GM18511 (cell line): Measurements from ENCODE around the gene PPP4C.
A peak's percentile ranks its signal among the peaks of the same experiment; 100 is the strongest.

Experiments used
- ATAC-seq: cut with Tn5 transposase; IDR thresholded peaks from one replicate; pipeline ENCODE4 v1.9.1; 2021; ENCODE audit warnings: mild to moderate bottlenecking, moderate library complexity; ENCODE audit not compliant: unreplicated experiment

The PPP4C gene

DNA sequence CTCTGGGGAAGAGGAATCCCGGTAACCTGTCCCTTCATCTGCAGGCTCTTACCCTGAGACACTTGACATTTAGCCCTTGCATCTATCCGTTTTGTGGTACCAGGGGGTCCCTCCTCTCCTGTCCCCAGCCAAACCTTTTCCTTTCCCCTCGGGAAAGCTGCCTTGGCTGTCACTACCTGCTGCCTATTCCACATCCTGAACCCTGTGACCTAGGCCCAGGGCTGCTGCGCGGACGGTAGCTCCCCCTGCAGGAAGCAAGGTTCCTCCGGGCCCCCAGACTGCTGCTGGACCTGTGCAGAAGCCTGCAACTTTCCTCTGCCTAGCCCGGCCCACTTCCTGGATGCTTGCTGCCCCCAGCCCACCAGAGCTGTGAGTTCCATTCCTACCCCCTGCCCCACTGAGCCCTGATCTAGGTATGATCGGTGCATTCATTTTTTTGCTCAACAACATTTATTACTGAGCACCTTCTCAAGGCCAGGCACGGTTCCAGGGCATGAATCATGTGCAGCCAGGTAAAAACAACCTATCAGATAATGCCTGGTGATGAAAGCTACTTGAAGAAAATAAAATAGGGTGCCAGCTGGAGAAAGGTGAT is 20.7 kb upstream of the PPP4C start:
- no peak for ATAC-seq

- ATAC-seq, result no peak
These were observed 15.4 kb upstream of the PPP4C start for GRCh38 chr16:30060346-30060745.

GRCh38 chr16:30060836-30061554 is 14.8 kb upstream of the PPP4C start:
- no peak for ATAC-seq

DNA sequence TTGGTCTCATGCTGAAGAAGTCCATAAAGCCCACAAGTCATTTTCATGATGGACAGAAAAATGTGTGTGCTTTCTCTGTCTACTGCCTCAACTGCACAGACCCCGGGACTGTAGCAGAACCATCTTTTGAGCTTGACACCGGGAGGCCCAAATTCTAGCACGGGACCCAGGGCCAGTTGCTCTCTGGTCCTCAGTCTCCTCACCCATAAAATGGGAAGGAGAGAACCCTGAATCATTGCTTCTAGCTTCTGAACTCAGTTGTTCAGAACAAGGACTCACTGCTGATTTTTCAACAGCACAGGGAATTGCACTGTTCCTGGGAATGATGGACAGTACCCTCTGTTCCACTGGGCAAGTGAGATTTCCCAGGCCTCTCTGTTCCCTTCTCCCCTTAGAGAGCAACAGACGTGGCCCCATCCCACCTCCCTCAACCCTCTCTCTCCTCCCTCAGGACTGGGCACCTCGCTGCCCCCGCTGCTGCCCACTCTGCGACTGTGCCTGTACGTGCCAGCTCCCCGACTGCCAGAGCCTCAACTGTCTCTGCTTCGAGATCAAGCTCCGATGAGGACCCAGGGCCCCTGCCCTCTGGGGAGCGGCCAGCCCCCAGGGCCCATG is 12.4 kb upstream of the PPP4C start:
- ATAC-seq, result no peak

DNA sequence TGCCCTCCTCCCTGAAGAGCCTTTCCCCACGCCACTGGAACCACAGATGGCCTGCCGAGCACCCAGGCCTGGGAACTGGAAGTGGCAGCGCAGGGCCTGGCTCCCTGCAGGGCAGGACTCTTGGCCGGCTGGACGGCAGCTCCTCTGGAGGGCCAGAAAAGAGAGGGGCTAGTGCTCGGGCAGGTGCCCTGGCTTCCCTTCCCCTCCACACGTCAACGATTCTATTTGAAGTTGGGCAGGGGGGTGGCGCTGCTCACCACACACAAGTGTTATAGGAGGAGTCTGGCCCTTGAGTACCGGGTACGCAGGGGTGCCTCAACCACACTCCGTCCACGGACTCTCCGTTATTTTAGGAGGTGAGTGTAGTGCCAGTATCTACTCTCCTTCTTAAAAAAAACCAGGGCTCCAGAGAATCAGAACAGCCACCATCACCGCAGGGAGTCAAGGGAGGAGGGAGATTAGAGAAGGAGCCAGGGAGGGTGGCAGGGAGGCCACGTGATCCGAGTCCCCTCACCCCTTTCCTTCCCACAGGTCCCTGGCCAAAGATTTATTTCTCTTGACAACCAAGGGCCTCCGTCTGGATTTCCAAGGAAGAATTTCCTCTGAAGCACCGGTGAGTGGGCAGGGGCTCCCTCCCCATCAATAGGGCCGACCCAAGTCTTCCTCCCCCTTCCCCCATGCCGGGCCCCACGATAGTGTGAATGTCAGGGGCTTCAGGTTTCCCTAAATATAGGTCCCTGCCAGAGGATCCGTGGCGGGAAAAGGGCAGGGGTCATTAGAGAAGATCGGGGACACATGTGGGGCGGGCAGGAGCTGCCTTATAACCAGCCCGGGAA is 11.7 kb upstream of the PPP4C start:
- ATAC-seq, result peak; percentile 36

DNA sequence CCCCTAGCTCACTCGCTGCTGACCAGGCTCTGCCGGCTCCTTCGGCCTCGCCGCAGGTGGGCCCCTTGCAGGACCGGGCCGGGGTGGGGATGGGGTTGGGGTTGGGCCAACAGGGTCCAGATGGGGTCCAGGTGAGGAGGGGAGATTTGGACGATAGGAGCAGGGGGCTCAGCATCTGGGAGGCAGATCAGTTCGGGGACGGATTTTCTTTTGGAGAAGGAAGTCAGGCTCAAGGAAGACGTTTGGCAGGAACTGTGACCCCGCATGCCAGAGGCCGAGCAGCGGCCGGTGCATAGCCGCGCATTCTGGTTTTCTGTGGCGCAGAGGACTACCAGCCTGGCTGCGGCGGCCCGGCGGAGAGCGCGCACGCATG is 11.1 kb upstream of the PPP4C start:
- no peak for ATAC-seq

GRCh38 chr16:30065102-30065942 is 10.5 kb upstream of the PPP4C start, which contains the start of gene ALDOA:
Gene ALDOA (plus strand): TSS chr16:30065760. CDS start chr16:30066898, 1,138 bp downstream.
- peak; percentile 83 for ATAC-seq

DNA sequence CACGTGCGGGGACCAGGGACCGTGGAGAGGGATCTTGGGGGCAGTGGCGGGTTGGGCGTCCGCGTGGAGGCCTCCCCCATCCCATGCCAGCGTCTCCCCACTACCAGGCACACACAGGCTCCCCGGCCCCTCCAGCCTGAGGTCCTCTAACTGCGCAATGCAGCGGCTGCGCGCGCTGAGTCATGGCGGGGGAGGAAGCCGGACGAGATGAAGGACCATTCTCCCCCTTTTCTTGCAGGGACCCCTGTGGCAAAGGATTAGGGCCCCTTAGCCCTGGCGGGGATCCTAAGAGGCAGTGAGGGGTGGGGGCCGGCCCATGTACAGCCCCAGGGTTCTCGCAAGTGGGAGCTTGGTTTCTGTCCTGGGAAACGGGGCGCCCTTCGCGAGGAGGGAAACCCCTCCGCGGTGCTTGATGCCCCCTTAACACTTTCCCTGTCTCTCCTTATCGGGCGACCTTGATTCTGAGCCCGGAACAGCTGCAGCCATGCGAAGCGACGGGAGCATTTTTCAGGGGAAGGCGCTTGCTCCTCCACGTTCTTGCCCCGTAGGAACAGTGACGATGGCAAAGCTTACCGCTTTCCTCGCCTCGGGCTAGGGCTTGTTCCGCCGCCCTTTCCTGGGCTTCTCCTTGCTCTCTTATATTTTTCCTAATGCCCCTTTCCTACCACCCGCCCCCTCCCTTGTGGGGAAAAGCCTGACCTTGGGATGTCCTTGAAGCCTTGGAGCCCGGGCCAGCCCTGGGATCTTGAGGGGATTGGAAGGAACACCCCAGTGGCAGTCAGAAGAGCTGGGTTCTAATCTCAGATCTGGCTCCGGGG is 9.6 kb upstream of the PPP4C start:
- ATAC-seq, result peak; percentile 5

GRCh38 chr16:30066761-30067583 is 8.8 kb upstream of the PPP4C start:
- no peak for ATAC-seq

DNA sequence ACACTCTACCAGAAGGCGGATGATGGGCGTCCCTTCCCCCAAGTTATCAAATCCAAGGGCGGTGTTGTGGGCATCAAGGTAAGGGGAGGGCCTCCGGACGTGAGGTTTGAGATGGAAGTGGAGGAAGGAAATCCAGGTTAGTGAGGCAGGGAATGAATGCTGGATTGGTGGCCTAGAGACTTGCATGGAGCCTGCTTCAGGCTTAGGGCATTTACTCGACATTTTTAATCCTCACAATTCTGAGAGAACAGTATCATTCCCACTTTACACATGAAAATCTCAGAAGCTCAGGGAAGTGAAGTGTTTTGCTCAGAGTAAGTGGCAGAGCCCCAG is 8.2 kb upstream of the PPP4C start:
- no peak for ATAC-seq

- no peak for ATAC-seq
These were observed 7.5 kb upstream of the PPP4C start for GRCh38 chr16:30068333-30068732.

- ATAC-seq, result no peak
These were observed 6.8 kb upstream of the PPP4C start for GRCh38 chr16:30068750-30069610.

DNA sequence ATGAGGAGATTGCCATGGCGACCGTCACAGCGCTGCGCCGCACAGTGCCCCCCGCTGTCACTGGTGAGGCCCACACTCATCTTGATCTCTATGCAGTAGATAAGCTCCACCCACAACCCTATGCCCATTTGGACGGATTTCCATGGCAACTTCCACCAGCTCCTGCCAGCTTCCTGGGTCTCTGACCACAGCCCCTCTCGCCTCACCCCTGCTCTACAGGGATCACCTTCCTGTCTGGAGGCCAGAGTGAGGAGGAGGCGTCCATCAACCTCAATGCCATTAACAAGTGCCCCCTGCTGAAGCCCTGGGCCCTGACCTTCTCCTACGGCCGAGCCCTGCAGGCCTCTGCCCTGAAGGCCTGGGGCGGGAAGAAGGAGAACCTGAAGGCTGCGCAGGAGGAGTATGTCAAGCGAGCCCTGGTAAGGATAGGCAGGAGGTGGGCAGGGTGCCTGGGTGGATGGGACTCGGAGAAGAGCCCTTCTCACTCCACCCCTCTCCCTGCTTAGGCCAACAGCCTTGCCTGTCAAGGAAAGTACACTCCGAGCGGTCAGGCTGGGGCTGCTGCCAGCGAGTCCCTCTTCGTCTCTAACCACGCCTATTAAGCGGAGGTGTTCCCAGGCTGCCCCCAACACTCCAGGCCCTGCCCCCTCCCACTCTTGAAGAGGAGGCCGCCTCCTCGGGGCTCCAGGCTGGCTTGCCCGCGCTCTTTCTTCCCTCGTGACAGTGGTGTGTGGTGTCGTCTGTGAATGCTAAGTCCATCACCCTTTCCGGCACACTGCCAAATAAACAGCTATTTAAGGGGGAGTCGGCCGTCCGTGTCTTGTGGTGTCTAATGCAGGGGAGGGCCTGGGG is 6.0 kb upstream of the PPP4C start:
- ATAC-seq, result no peak

GRCh38 chr16:30070490-30070889 is 5.3 kb upstream of the PPP4C start:
- ATAC-seq, result no peak

GRCh38 chr16:30076276-30076791 is 540 bp downstream of the PPP4C start:
- ATAC-seq, result peak; percentile 28

DNA sequence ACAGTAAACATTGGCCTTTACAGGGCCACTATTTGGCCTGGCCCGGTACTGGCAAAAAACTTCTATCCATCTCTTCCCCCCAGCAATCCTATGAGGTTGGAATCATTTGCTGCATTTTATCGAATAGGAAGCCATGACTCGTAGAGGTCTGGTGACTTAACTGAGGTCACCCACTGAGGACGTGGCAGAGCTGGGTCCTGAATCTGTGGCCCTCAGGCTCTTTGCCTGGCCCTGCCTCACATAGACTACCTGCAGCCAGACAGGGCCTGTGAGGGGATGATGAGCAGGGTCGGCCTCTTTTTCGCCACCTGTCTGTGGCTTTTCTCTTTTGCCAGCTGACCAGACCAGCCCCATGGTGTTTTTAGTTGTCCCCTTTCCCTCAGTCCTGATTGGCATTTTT is 1.9 kb downstream of the PPP4C start:
- ATAC-seq, result no peak

GRCh38 chr16:30078744-30079143 is 3.0 kb downstream of the PPP4C start:
- no peak for ATAC-seq
